Stimulated activated naive CD8-positive, alpha-beta T cell treated with anti-CD3 and anti-CD28 coated beads, Interleukin-15, amount 100 ng/mL, for 72 hours (primary cell): ENCODE data around the gene CACNA1E.

Experiments
- ATAC-seq: fragments of 150-1000 bp; cut with Tn5 transposase; 2 replicates; pipeline ENCODE4 v1.10.0; 2021; ENCODE audit warnings: mild to moderate bottlenecking, moderate library complexity
- DNase-seq, 2 donors: peaks; one replicate each; pipeline ENCODE4 v3.0.0; 2021 to 2022
- H3K27ac Mint-ChIP-seq, 2 donors: one replicate each; pipeline ENCODE4 v1.8.0; 2022; ENCODE audit warnings: mild to moderate bottlenecking in 2 of 2, mixed read lengths in 2 of 2, moderate library complexity in 2 of 2
- H3K27me3 Mint-ChIP-seq: one replicate; pipeline ENCODE4 v1.8.0; 2022; ENCODE audit warnings: mixed read lengths
- H3K4me1 Mint-ChIP-seq: one replicate; pipeline ENCODE4 v1.8.0; 2022; ENCODE audit warnings: mild to moderate bottlenecking, mixed read lengths
- H3K4me3 Mint-ChIP-seq, 2 donors: one replicate each; pipeline ENCODE4 v1.8.0; 2022; ENCODE audit warnings: mild to moderate bottlenecking in 2 of 2, mixed read lengths in 2 of 2, moderate library complexity in 1 of 2
- H3K9me3 Mint-ChIP-seq, 2 donors: one replicate each; pipeline ENCODE4 v1.8.0; 2022; ENCODE audit warnings: mixed read lengths in 2 of 2

CACNA1E gene

DNA sequence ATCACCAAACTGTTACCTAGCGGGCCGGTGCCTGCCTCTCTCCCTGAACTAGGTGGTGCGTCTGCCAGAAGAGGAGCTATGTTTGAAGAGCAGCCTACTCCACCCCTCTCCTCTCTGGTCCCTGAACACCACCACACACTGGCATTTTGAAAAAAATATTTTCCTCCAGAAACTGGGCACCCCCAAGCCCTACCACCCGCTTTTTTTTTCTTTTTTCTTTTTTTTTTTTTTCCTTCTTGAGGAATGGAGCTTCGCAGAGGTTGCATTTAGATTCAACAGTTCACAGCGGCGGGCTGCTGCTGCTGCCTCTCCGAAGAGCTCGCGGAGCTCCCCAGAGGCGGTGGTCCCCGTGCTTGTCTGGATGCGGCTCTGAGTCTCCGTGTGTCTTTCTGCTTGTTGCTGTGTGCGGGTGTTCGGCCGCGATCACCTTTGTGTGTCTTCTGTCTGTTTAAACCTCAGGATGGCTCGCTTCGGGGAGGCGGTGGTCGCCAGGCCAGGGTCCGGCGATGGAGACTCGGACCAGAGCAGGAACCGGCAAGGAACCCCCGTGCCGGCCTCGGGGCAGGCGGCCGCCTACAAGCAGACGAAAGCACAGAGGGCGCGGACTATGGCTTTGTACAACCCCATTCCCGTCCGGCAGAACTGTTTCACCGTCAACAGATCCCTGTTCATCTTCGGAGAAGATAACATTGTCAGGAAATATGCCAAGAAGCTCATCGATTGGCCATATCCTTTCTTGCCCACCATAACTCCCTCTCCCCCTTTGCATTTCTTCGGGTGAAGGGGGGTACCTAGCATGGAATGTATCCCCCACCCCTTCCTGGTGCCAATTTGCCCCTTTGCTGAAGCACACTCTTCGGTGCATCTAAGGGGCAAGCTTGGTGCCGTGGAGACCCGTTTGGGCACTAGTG is at the start of gene CACNA1E:
CACNA1E (plus strand) TSS at position 233 of the 911 bp plus-strand sequence; CDS start at position 461, 228 bp downstream.
- DNase-seq (no peak), ATAC-seq (no peak)
- H3K4me3 Mint-ChIP-seq = peak within 1 kb of the TSS; percentile 65 to 74
- H3K4me1 Mint-ChIP-seq = peaks cover 39% of the 10 kb centered on the region
- no peaks in the 10 kb centered on the region for H3K9me3 Mint-ChIP-seq
- peaks cover 83% of the 10 kb centered on the region for H3K27me3 Mint-ChIP-seq
- H3K27ac Mint-ChIP-seq = no peak within 1 kb of the TSS

DNA sequence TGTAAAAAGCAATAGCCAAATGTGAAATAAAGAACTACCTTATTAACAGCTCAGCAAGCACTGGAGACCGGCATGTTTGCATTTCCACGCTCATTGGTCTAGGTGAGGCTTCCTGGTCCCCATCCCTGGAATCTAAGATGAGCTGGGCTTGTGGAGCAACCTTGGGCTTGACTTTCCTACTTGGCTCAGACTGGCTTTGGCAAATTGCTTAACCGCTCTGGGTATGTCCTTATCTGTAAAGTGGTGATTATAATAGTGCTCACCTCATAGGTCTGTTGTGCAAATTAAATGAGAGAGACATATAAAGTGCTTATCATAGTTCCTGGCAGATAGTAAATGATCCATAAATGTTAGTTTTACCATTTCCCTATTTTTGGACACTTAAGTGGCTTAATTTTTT is 49.4 kb upstream of the CACNA1E start:
- DNase-seq (no peak), ATAC-seq (no peak)
- peaks cover 23% of the 10 kb centered on the region for H3K27me3 Mint-ChIP-seq
- no peaks in the 10 kb centered on the region for H3K9me3 Mint-ChIP-seq
- no peaks in the 10 kb centered on the region for H3K4me1 Mint-ChIP-seq
- H3K4me3 Mint-ChIP-seq = no peak overlapping the region
- no peak overlapping the region for H3K27ac Mint-ChIP-seq

DNA sequence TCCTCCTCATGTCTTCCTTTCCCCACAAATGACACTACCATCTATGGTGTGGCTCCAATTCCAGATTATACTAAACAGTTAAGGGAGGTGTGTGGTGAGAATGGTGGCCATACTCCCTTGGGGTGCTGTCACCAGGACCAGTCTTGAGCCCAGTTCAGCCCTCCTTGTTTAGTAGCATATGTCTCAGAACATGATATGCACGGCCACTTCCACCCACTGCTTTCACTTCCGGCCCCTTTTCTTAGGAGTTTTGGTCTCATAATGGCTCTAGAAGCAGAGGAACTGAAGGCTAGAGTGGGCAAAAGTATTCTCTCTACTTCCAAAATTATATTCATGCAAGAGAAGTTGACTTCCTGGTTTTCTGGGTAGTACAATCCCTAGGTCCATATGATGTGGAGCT is 45.3 kb upstream of the CACNA1E start:
- H3K27ac Mint-ChIP-seq = no peak overlapping the region
- no peaks in the 10 kb centered on the region for H3K9me3 Mint-ChIP-seq
- peaks cover 23% of the 10 kb centered on the region for H3K27me3 Mint-ChIP-seq
- no peak for ATAC-seq
- no peak overlapping the region for H3K4me3 Mint-ChIP-seq
- DNase-seq = no peak
- H3K4me1 Mint-ChIP-seq = no peaks in the 10 kb centered on the region

DNA sequence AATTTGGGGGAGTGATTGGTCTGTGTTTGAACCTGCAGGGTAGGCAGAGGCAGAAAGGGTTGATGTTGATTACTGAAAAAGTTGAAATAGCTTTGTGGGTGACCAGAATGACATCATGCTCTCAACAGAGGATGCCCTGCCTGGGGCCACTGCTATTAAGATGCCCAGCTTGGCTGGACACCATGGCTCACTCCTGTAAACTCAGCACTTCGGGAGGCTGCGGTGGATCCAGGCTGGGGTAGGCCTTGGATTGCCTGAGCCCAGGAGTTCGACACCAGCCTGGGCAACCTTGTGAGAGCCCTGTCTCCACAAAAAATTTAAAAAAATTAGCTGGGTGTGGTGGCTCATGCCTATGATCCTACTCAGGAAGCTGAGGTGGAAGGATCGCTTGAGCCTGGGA is 42.8 kb upstream of the CACNA1E start:
- H3K4me3 Mint-ChIP-seq = no peak overlapping the region
- no peaks in the 10 kb centered on the region for H3K4me1 Mint-ChIP-seq
- no peak overlapping the region for H3K27ac Mint-ChIP-seq
- H3K9me3 Mint-ChIP-seq = no peaks in the 10 kb centered on the region
- DNase-seq (no peak), ATAC-seq (no peak)
- peaks cover 12% of the 10 kb centered on the region for H3K27me3 Mint-ChIP-seq

DNA sequence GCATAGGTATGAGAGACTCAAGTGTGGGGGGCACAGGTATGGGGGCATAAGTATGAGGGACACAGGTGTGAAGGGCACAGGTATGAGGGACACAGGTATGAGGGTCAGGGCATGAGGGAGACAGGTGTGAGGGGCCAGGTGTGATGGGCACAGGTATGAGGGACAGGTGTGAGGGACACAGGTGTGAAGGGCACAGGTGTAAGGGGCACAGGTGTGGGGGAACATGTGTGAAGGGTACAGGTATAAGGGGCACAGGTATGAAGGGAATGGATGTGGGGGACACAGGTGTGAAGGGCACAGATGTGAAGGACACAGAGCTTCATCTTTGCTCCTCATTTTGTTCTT is 41.2 kb upstream of the CACNA1E start:
- Mint-ChIP-seq H3K27ac (no peak overlapping the region), H3K4me3 (no peak overlapping the region), H3K9me3 (no peaks in the 10 kb centered on the region), H3K4me1 (no peaks in the 10 kb centered on the region), H3K27me3 (peaks cover 11% of the 10 kb centered on the region)
- ATAC-seq (no peak), DNase-seq (no peak)

DNA sequence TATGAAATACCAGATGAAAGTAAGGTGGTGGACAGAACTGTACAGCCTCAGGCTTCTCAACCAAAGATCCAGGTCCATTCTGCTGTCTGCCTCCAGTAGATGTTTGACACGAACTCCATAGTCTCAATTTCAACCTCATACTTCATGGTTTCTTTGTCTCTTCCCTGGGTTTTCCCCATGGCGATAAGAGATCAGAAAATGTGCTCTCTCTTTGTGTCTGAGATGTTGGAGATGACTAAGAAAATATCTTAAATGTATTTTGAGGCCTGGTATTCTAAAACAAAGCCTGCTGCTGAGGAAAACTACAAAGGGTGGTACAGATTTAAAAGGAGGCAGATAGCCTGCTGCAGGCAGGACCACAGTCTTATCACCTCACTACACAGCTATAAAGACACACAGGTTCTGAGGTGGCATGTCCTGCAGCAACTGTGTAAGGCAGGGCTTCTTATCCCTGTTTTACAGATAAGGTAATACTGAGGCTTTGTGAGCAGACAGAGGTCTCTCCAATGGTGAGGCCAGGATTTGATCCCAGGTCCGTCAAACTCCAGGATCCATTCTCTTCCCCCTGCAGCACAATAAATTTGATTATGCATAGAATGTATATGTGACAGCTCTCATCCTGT is 40.0 kb upstream of the CACNA1E start:
- no peak for DNase-seq
- Mint-ChIP-seq H3K27me3 (no peaks in the 10 kb centered on the region), H3K4me3 (no peak overlapping the region), H3K4me1 (no peaks in the 10 kb centered on the region), H3K27ac (no peak overlapping the region), H3K9me3 (no peaks in the 10 kb centered on the region)
- no peak for ATAC-seq

DNA sequence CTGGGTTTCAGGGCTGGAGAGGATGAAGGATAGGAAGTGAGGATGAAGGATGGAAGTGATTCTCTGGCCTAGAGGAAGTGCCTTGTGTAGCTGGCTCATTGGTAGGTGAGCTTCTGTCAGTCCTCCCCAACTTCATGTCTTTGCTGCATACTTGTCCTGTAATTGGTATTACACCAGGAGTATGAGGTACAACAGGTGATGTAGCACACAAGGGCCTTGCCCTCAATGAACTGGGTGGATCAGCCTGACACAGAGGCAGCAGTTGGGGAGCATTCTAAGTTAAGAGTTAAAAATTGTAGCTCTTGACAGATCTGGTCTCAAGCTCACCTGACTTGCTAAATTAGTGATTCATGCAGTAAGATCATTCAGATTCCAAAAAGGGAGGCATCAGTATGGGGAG is 37.9 kb upstream of the CACNA1E start:
- no peak overlapping the region for H3K4me3 Mint-ChIP-seq
- DNase-seq (no peak), ATAC-seq (no peak)
- peaks cover 0 to 7% of the 10 kb centered on the region in 2 donors for H3K9me3 Mint-ChIP-seq
- no peak overlapping the region for H3K27ac Mint-ChIP-seq
- H3K4me1 Mint-ChIP-seq = no peaks in the 10 kb centered on the region
- peaks cover 9% of the 10 kb centered on the region for H3K27me3 Mint-ChIP-seq

DNA sequence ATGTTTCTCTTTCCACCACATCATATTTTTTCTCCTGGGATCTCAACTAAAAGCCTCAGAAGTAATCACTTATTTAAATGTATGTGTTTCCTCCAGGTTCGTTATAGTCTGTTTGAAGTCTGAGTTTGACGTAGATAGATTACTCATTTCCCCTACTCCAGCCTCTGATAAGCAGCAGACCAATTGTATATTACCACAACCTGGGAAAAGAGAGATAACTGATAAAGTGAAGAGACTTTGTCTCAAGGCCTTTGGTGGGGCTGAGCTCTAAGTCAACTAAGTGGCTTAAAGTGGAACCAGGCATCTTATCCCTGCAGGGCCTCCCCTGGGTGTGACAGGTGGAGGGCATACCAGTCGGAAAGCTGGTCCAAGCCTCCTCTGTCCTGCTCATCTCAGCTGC is 34.9 kb upstream of the CACNA1E start:
- no peak for DNase-seq
- ATAC-seq = no peak
- H3K27me3 Mint-ChIP-seq = peaks cover 9% of the 10 kb centered on the region
- H3K4me1 Mint-ChIP-seq = no peaks in the 10 kb centered on the region
- H3K4me3 Mint-ChIP-seq = no peak overlapping the region
- H3K9me3 Mint-ChIP-seq = peaks cover 0 to 7% of the 10 kb centered on the region in 2 donors
- no peak overlapping the region for H3K27ac Mint-ChIP-seq

DNA sequence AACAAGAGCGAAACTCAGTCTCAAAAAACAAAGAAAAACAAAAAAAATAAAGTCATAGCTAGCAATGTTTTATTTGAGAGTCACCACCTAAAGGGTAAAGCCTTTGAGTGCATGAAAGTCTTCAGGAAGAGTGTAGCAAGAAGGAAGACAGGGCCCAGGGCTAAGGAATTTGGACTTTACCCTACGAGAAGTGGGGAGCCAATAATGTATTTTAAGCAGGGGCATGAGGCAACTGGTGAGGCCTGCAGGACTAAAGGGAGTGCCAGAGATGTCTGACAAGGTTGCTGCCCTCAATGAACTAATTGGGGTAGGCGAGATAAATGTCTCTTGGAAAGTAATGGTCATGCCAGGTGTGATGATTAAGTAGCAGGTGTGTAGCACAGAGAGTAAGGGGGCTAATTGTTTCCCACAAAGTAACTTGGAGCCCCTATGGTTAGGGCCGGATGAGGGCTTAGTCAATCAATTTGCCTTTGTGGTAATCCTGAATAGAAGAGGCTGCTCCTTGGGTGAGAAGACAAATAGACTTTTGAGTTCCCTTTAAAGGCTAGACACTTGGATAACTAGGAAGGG is 31.6 kb upstream of the CACNA1E start:
- ATAC-seq (no peak), DNase-seq (no peak)
- Mint-ChIP-seq H3K9me3 (peaks cover 0 to 16% of the 10 kb centered on the region in 2 donors), H3K27ac (no peak overlapping the region), H3K27me3 (peaks cover 20% of the 10 kb centered on the region), H3K4me1 (no peaks in the 10 kb centered on the region), H3K4me3 (no peak overlapping the region)

DNA sequence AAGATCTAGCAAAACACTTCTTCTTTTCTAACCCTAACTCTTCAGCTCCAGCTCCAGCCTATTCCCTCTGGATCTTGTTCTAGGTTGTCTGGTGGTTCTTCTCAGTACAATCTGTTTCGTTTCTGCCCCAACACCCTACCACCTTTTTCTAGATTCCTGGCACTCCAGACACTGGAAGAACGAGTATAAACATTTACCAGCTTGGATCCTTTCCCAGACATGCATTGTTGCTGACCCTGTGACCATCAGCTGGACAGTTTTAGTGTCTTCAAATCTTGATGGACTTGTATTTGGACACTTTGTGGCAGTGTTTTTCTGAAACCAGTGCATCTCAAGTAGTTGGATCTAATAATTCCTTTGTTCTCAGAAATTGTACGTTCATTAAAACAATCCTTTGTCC is 30.6 kb upstream of the CACNA1E start:
- Mint-ChIP-seq H3K4me1 (no peaks in the 10 kb centered on the region), H3K9me3 (peaks cover 3 to 26% of the 10 kb centered on the region in 2 donors), H3K27me3 (peaks cover 20% of the 10 kb centered on the region), H3K4me3 (no peak overlapping the region), H3K27ac (no peak overlapping the region)
- ATAC-seq = no peak
- DNase-seq = no peak

DNA sequence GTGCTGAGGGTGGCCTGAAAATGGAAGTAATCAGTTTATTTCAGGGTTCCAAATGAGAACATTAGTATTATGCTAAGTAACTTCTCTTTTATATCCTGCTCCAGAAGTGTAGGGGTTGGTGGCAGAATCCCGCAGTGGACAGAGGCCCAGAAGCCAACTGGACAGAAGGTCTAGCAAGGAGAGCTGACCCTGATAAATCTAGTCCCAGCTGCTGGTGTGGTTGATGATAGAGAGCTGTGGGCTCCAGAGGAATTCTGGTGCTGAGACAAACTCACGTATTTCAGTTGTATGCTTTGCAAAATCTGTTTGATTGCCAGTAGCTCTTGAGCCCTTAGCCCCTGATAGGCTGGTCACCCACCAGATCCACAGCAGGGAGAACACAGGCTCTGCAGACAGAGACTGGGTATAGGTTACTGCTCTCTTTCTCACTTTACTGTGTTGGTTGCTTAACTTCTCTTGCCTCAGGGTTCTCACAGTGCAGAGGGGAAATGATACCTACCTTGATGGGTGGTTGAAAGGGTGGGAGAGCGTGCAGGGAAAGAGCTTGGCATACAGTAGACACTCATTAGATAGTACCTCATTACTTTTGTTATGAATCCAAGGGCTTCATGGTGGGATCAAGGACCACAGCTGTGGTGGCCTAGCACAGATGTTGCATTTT is 29.6 kb upstream of the CACNA1E start:
- Mint-ChIP-seq H3K27me3 (peaks cover 20% of the 10 kb centered on the region), H3K9me3 (peaks cover 3 to 26% of the 10 kb centered on the region in 2 donors), H3K27ac (peak overlapping the region in 1 of 2 donors; percentile 50), H3K4me3 (no peak overlapping the region), H3K4me1 (no peaks in the 10 kb centered on the region)
- ATAC-seq = no peak
- no peak for DNase-seq

DNA sequence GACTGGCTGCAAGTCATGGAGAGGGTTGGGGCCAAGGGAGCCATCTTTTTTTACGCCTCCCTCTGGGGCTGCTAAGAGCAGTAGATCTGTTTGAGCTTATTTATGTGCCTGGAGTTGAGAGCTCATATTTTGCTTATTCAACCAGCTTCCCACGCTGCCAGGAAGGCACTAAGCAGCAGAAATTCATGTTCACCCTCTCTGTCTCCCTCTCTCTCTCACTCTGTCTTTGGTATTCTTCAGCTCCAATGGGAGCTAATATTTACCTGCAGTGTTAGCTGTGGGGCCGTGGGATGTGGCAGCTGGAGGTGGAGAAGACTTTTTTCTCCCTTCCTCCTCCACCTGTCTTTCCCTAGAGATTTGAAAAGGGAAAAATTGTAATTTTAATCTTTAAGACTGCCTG is 26.8 kb upstream of the CACNA1E start:
- ATAC-seq (no peak), DNase-seq (no peak)
- H3K9me3 Mint-ChIP-seq = peaks cover 3 to 19% of the 10 kb centered on the region in 2 donors
- no peak overlapping the region for H3K4me3 Mint-ChIP-seq
- peaks cover 10% of the 10 kb centered on the region for H3K27me3 Mint-ChIP-seq
- H3K27ac Mint-ChIP-seq = no peak overlapping the region
- H3K4me1 Mint-ChIP-seq = no peaks in the 10 kb centered on the region

DNA sequence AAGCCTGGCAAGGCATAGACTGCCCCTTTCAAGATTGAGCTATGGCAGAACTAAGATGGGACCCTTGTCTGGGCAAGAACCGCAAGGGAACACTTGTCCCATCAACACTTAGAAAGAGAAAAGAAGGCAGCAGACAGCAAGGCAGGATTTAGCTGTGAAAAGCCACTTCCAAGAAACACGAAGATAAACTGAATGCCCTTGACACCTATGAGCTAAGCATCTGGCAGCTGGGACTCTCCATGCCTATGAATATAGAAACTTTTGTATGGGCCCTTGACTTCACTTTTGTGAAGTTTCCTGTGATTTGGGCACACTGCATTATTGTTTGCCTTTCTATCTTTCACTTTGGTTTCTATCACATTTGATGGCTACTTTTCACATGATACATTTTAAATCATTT is 24.9 kb upstream of the CACNA1E start:
- DNase-seq = no peak
- ATAC-seq = no peak
- peaks cover 10% of the 10 kb centered on the region for H3K27me3 Mint-ChIP-seq
- H3K4me3 Mint-ChIP-seq = no peak overlapping the region
- H3K9me3 Mint-ChIP-seq = peaks cover 3 to 19% of the 10 kb centered on the region in 2 donors
- H3K4me1 Mint-ChIP-seq = no peaks in the 10 kb centered on the region
- no peak overlapping the region for H3K27ac Mint-ChIP-seq

DNA sequence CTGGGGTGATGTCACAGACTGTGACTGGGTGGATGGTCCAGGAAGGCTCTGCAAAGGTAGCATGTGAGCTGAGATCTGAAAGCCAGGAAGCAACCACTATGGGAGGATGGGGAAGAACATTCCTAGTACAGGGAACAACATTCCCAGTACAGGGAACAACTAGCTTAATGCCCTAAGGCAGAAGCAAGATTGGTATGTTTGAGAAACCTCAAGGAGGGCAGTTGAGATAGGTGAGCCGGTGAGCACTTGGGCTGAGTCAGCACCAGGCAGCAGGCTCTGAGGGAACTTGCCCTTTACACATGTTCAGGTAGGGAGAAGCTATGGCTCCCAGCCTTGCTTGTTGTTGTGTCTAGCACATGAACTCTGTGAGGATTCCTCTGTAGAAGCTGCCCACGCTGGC is 24.2 kb upstream of the CACNA1E start:
- Mint-ChIP-seq H3K9me3 (peaks cover 3 to 19% of the 10 kb centered on the region in 2 donors), H3K27me3 (peaks cover 13% of the 10 kb centered on the region), H3K27ac (no peak overlapping the region), H3K4me3 (no peak overlapping the region), H3K4me1 (no peaks in the 10 kb centered on the region)
- DNase-seq (no peak), ATAC-seq (no peak)

DNA sequence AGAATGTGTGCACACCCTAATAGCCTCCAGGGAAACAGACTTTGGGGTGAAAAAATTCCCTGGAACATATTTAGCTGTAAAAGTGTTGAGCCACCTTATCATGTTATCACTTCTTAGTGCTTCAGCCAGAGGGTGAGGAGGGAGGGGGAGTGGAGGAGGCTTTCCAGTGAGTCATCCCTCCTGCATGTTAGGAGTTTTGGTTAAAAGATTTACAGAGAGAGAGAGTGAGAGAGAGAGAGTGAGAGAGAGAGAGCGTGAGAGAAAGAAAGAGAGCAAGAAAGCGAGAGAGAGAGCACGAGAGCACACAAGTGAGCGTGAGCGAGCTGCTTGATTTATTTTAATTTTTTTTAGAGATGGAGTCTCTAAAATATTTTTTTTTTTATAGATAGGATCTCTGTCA is 13.5 kb upstream of the CACNA1E start:
- Mint-ChIP-seq H3K9me3 (no peaks in the 10 kb centered on the region), H3K27ac (no peak overlapping the region), H3K4me1 (no peaks in the 10 kb centered on the region), H3K27me3 (peaks cover 13% of the 10 kb centered on the region), H3K4me3 (no peak overlapping the region)
- ATAC-seq = no peak
- DNase-seq = no peak

DNA sequence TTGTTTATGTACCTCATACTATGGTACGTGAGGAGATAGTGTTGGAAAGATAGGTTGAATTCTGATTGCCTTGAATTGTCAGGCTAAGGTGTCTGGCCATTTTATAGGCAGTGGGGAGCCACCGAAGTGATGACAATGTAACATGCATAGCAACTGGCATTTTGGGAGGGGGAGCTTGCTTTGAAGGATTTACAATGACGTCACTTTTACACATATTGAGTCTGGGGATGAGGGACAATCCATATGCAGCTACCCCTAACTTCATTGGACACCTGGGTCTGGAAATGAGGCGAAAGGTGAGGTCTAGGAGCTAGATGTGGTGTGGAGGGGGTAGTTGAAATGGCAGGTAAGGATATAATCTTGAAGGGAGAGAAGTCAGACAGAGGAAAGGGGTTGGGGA is 7.7 kb upstream of the CACNA1E start:
- DNase-seq = no peak
- peaks cover 15% of the 10 kb centered on the region for H3K27me3 Mint-ChIP-seq
- no peaks in the 10 kb centered on the region for H3K4me1 Mint-ChIP-seq
- ATAC-seq = no peak
- no peak overlapping the region for H3K4me3 Mint-ChIP-seq
- no peak overlapping the region for H3K27ac Mint-ChIP-seq
- no peaks in the 10 kb centered on the region for H3K9me3 Mint-ChIP-seq
